Sigmoid colon (tissue), 7 donors: ENCODE data around the gene OTULINL. TPM values are rescaled to one million over a fixed set of nuclear protein-coding genes. Genes with fewer than 3 reads are reported as not detected.

Source experiments
- DNase-seq: peaks from one replicate; pipeline ENCODE4 v3.0.0-alpha.2; 2019
- H3K27ac ChIP-seq, 4 donors: fragments of 200-600 bp; sonication (generic); one replicate each; pipeline ENCODE4 v1.5.1; 2016 to 2019; ENCODE audit warnings: mild to moderate bottlenecking in 1 of 4
- H3K27me3 ChIP-seq, 3 donors: fragments of 200-600 bp; sonication (generic); one replicate each; pipeline ENCODE4 v1.5.1; 2019; ENCODE audit warnings: mild to moderate bottlenecking in 1 of 3
- H3K36me3 ChIP-seq, 4 donors: fragments of 200-600 bp; sonication (generic); one replicate each; pipeline ENCODE4 v1.5.1; 2016 to 2019
- H3K4me1 ChIP-seq, 4 donors: fragments of 200-600 bp; sonication (generic); one replicate each; pipeline ENCODE4 v1.5.1; 2017 to 2019
- H3K4me3 ChIP-seq, 4 donors: fragments of 200-600 bp; sonication (generic); one replicate each; pipeline ENCODE4 v1.5.1; 2017 to 2019; ENCODE audit warnings: mild to moderate bottlenecking in 2 of 4, moderate library complexity in 1 of 4
- H3K9me3 ChIP-seq, 4 donors: fragments of 200-600 bp in 3 of 4; sonication (generic) in 3 of 4; one replicate each; pipeline versions ENCODE4 v1.5.1 to v1.6.1; 2013 to 2019
- EP300 ChIP-seq, 4 donors: sonication (generic); formaldehyde crosslinking; IDR thresholded peaks; one replicate each; pipeline ENCODE4 v1.6.1; 2017; ENCODE audit warnings: antibody characterized with exemption in 4 of 4
- POLR2A ChIP-seq, 2 donors: fragments of 450-650 bp; IDR thresholded peaks; one replicate each; pipeline ENCODE4 v1.6.1; 2016; ENCODE audit warnings: antibody characterized with exemption in 2 of 2, mild to moderate bottlenecking in 2 of 2, moderate library complexity in 2 of 2
- POLR2AphosphoS5 ChIP-seq, 4 donors: sonication (generic); formaldehyde crosslinking; IDR thresholded peaks; one replicate each; pipeline ENCODE4 v1.6.1; 2017; ENCODE audit warnings: antibody characterized with exemption in 4 of 4
- WGBS, 2 donors: extraction: QIAGEN DNeasy Blood & Tissue Kit; methylation state at CpG; one replicate each; pipeline ENCODE4 v1.1.7; 2013; 5-methylcytosine and 5-hydroxymethylcytosine counted together
- intact Hi-C: fragments of 100-400 bp; cut with DNase I; formaldehyde crosslinking; loops from one replicate; pipeline ENCODE4 v1.15.1; 2023
- polyA plus RNA-seq, 3 donors: library from polyadenylated mRNA; stranded (reverse); fragments of 200-250 nt; gene quantifications; one replicate each; pipeline ENCODE4 v1.2.3, GENCODE V29; 2013
- total RNA-seq, 4 donors: library from RNA; depleted of rRNA; stranded (reverse); fragments of >200 nt; gene quantifications; one replicate each; pipeline ENCODE4 v1.1.0, GENCODE V29; 2016
- TF ChIP-seq, protein P1 (sequence below), 4 experiments: fragments of 450-650 bp in 3 of 4; fragments of 200-600 bp in 1 of 4; IDR thresholded peaks; one replicate each; pipeline ENCODE4 v1.5.1; 2016 to 2019; ENCODE audit warnings: antibody characterized with exemption in 4 of 4, mild to moderate bottlenecking in 3 of 4, moderate library complexity in 2 of 4
- donor health status: healthy with polysubstance abuse.
- donor health status: Bipolar disorder and iron deficiency.
- donor health status: healthy.

The OTULINL gene
- total RNA-seq (1 to 10 TPM; 1.9 to 5.7 (median 5.1) TPM), polyA plus RNA-seq (10 to 100 TPM; 10.2 to 21.1 (median 12.5) TPM)

DNA sequence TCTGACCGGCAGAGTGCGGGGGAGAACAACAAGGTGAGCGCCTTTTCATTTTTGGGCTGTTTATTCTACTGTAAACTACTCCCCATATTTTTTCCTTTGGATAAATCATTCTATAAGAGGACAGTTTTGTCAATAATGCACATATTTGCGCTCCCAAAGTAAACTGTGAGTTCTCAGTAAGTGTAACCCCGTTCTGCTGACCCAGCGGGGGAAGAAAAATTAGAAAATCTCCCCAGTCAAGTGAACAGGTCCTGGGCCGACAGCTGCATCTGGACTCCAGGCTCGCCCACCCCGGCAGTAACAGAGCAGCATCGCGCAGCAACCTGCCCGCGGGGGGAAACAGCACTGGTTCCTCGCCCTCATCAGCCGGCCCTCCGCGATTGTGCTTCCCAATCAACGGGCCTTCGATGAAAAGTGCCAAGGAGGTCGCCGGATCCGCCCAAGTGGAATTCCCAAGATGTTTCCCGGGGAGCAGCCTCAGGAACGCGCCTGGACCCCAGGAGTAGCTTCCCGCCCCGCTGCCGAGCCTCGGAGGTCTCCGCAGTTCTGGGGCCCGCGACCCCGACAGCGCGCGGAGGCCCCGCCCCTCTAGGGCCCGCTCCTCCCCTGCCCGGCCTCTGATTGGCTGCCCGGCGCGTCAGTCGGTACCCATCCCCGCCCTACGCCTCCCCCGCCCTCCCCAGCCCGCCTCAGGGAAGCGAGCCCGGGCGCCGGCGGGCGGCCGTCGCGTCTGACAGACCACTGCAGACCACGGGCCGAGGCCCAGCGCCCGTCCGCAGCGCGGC, at the start of gene OTULINL:
TSS of gene OTULINL (plus strand) at position 687 of the 785 bp plus-strand sequence. CDS start 103 bp downstream, outside the sequence.
- TF ChIP-seq EP300 (IDR thresholded peaks at IDR 0.05) (no peak), POLR2A (IDR thresholded peaks at IDR 0.05) (no peak), POLR2AphosphoS5 (IDR thresholded peaks at IDR 0.05) (peak in 2 of 4 donors; percentile 11 to 21)
- TF ChIP-seq, protein P1, sequence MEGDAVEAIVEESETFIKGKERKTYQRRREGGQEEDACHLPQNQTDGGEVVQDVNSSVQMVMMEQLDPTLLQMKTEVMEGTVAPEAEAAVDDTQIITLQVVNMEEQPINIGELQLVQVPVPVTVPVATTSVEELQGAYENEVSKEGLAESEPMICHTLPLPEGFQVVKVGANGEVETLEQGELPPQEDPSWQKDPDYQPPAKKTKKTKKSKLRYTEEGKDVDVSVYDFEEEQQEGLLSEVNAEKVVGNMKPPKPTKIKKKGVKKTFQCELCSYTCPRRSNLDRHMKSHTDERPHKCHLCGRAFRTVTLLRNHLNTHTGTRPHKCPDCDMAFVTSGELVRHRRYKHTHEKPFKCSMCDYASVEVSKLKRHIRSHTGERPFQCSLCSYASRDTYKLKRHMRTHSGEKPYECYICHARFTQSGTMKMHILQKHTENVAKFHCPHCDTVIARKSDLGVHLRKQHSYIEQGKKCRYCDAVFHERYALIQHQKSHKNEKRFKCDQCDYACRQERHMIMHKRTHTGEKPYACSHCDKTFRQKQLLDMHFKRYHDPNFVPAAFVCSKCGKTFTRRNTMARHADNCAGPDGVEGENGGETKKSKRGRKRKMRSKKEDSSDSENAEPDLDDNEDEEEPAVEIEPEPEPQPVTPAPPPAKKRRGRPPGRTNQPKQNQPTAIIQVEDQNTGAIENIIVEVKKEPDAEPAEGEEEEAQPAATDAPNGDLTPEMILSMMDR (IDR thresholded peaks at IDR 0.05) = no peak
- intact Hi-C loops = loop anchor here (5.0 to 10.0 kb wide), 3 partner anchors 81 to 186 kb away; partner anchors contain the start of gene OTULIN
- H3K4me3 ChIP-seq = peak within 1 kb of the TSS; percentile 28 to 82 (median 70)
- H3K27me3 ChIP-seq = peaks cover 2 to 30% (median 24%) of the 10 kb centered on the region in 3 donors
- H3K36me3 ChIP-seq = no peaks in the 10 kb centered on the region
- DNase-seq = peak; percentile 93
- no peaks in the 10 kb centered on the region for H3K9me3 ChIP-seq
- peaks cover 0 to 21% (median 18%) of the 10 kb centered on the region in 4 donors for H3K4me1 ChIP-seq
- 5 to 8% methylated on average over 63 of the region's 63 CpGs for WGBS, 2 donors
- peak within 1 kb of the TSS; percentile 47 to 73 (median 64) for H3K27ac ChIP-seq

DNA sequence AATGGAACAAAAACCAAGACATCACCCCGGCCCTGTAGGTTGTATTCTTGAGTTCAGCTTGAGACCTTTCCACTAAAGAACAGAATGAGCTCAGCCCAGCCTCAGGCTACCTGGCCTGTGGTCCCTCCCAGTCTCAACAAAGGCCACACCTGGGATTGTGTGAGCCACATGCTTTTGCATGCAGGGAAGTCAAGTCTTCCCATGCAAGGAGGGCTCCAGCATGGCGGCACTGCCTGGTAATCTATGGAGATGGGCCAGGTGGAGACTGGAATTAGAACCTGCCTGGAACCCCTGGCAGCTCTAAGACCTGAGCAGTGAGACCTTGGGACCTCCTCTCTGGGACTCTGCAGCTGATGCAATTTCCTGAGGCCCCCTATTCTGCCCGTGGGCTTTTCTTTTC, 49.4 kb upstream of the OTULINL start:
- Histone ChIP-seq H3K9me3 (no peaks in the 10 kb centered on the region), H3K4me3 (no peak overlapping the region), H3K27ac (no peak overlapping the region), H3K27me3 (no peaks in the 10 kb centered on the region), H3K4me1 (no peaks in the 10 kb centered on the region), H3K36me3 (no peaks in the 10 kb centered on the region)
- TF ChIP-seq, protein P1 (IDR thresholded peaks at IDR 0.05) = no peak
- no peak for TF ChIP-seq EP300 (IDR thresholded peaks at IDR 0.05)
- TF ChIP-seq POLR2A (IDR thresholded peaks at IDR 0.05) = no peak
- TF ChIP-seq POLR2AphosphoS5 (IDR thresholded peaks at IDR 0.05) = no peak
- intact Hi-C loops = no loop called here
- no peak for DNase-seq
- 58 to 72% methylated on average over 3 of the region's 3 CpGs for WGBS, 2 donors

DNA sequence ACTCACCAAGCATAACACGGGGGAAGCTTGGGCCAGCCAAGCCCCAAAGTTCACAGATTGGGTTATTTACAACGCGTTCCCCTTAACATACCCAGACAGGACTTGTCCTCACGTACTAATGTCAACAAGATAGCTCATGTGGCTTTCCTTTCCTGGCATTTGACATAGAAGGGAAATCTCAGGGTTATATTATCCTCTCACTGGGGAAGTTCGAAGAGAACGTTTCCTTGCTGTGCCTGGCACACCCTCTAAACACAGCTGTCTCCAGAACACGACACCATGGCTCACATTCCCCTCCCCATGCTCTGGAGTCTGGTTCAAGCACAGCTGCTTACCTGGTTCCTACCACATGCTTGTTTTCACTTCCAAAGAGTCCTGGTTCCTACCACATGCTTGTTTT, 46.8 kb upstream of the OTULINL start:
- TF ChIP-seq POLR2AphosphoS5 (IDR thresholded peaks at IDR 0.05) = no peak
- TF ChIP-seq, protein P1 (IDR thresholded peaks at IDR 0.05) = no peak
- no peak for TF ChIP-seq POLR2A (IDR thresholded peaks at IDR 0.05)
- TF ChIP-seq EP300 (IDR thresholded peaks at IDR 0.05) = no peak
- Histone ChIP-seq H3K27ac (no peak overlapping the region), H3K36me3 (no peaks in the 10 kb centered on the region), H3K4me1 (no peaks in the 10 kb centered on the region), H3K9me3 (no peaks in the 10 kb centered on the region), H3K4me3 (no peak overlapping the region), H3K27me3 (no peaks in the 10 kb centered on the region)
- WGBS, 2 donors = 3 to 16% methylated on average over 7 of the region's 7 CpGs
- DNase-seq = no peak
- intact Hi-C loops = no loop called here

GRCh38 chr5:14545308-14545707, 36.3 kb upstream of the OTULINL start:
- Histone ChIP-seq H3K9me3 (peaks cover 0 to 3% (median 0%) of the 10 kb centered on the region in 4 donors), H3K36me3 (no peaks in the 10 kb centered on the region), H3K27ac (no peak overlapping the region), H3K27me3 (no peaks in the 10 kb centered on the region), H3K4me1 (no peaks in the 10 kb centered on the region), H3K4me3 (no peak overlapping the region)
- TF ChIP-seq, protein P1 (IDR thresholded peaks at IDR 0.05) = no peak
- TF ChIP-seq EP300 (IDR thresholded peaks at IDR 0.05) (no peak), POLR2A (IDR thresholded peaks at IDR 0.05) (no peak), POLR2AphosphoS5 (IDR thresholded peaks at IDR 0.05) (no peak)
- DNase-seq = no peak
- 71 to 83% methylated on average over 3 of the region's 3 CpGs for WGBS, 2 donors
- intact Hi-C loops = no loop called here
